C4-2B (cell line): ENCODE results near the gene HRCT1.

ENCODE experiments used
- CTCF ChIP-seq: fragments of 450-650 bp; conservative IDR thresholded peaks from 2 replicates; pipeline ENCODE4 v1.5.1; 2017; ENCODE audit warnings: mild to moderate bottlenecking
- ZFX ChIP-seq: fragments of 450-650 bp; IDR thresholded peaks from 2 replicates; pipeline ENCODE4 v1.6.1; 2017

- no peak for TF ChIP-seq CTCF
- no peak for TF ChIP-seq ZFX
Measured at GRCh38 chr9:35862328-35862727, 43.7 kb upstream of the HRCT1 start.
